GM20431 (cell line): Measurements from ENCODE around the gene RSBN1.
"Not testable (repeated sequence)": the region's sequence is repeated elsewhere in the genome, so short reads cannot be mapped to it uniquely, and the experiment has no call there.

Experiments used
- in situ Hi-C: fragments of 300-500 bp; cut with MseI, MboI; formaldehyde crosslinking; loops from one replicate; pipeline ENCODE4 v1.15.0; 2020; ENCODE audit warnings: low sequenced_read_pairs; ENCODE audit not compliant: unreplicated experiment

Gene RSBN1

DNA sequence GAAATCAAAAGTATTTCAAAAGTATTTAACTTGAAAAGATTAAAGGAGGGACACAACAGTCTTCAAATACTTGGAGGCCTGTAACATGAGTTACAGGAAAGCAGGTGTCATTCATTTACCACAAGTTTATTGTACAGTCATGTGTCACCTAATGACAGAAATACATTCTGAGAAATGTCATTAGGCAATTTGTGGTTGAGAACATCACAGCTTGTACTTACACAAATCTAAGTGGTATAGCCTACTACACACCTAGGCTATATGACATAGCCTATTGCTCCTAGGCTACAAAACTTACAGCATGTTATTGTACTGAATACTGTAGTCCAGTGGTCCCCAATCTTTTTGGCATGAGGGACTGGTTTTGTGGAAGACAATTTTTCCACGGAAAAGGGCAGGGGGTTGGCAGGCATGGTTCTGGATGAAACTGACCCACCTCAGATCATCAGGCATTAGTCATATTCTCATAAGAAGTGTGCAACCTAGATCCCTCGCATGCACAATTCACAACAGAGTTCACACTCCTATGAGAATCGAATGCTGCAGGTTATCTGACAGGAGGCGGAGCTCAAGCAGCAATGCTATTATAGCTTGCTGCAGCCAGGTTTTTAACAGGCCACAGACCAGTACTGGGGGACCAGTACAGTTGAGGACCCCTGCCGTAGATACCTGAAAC, 28.0 kb downstream of the RSBN1 start:
- in situ Hi-C loops, result no loop called here

- in situ Hi-C loops, result no loop called here
Measured at GRCh38 chr1:113783254-113784103, 28.8 kb downstream of the RSBN1 start.

- in situ Hi-C loops, result no loop called here
Measured at GRCh38 chr1:113782406-113782805, 29.9 kb downstream of the RSBN1 start.

- in situ Hi-C loops, result no loop called here
Measured at GRCh38 chr1:113780374-113781146, 31.7 kb downstream of the RSBN1 start.

- in situ Hi-C loops, result no loop called here
Measured at GRCh38 chr1:113779542-113779941, 32.7 kb downstream of the RSBN1 start.

GRCh38 chr1:113777561-113777960, 34.7 kb downstream of the RSBN1 start:
- in situ Hi-C loops, result no loop called here

DNA sequence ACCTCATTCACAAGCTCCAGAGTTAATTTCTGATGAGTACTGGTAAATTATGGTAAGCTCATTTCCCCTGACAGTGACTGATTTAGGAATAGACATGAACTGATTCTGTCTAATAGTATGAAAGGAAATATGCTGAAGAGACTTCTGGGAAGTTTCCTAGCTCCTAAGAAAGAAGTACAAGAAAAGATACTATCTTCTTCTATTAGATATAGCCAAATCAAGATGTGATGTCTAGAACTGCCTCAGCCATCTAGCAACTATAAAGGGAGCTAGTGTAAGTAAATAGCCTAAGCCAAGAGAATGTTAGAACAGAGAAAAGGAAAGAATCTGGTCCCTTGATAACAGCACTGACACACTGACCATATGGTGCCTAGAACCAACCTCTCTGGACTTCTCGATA, 42.2 kb downstream of the RSBN1 start:
- in situ Hi-C loops, result no loop called here

DNA sequence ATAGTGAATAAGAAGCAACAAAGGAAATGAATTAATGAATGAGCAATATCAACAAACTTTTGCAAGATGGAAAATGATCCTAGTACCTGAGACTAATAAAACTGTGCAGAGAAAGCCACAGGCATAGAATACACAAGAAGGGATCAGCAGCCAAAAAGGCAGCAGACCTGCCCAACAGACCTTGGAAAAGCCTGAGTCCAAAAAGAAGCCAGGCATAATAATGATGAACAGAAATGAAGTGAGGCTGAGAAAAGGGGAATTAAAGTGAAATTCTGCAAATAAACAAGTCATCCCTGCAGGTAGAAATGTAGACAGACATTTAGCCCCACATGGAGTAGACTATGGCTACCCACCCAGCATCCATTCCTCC, 42.7 kb downstream of the RSBN1 start:
- in situ Hi-C loops, result no loop called here

DNA sequence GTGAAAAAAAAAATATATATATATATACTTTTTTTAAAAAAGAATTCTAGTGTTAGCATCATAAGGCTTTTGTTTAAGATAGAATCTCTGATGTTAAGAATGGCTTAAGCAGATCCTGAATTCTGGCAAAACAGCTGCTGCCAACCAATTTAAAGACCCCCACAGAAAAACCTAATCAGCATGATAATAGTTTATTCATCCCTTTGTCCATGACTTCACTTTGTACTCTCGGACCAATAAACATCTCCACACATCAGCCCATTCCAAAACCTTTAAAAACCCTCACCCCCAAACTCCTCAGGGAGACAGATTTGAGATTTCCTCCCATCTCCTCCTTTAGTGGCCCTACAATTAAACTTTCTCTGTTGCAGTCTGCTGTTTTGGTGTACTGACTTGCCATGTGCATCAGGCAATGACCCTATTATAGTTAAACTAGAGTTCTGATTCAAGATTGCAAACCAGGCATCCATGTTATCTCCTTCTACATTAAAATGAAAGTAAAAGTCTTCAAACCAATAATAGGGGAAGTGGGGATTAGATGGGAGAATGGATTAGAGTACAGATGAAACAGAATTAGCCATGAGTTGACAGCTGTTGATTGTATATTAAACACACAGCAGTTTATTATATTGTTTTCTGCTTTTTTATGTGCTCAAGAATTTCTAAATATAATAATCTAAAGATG, 43.2 kb downstream of the RSBN1 start:
- in situ Hi-C loops, result no loop called here

DNA sequence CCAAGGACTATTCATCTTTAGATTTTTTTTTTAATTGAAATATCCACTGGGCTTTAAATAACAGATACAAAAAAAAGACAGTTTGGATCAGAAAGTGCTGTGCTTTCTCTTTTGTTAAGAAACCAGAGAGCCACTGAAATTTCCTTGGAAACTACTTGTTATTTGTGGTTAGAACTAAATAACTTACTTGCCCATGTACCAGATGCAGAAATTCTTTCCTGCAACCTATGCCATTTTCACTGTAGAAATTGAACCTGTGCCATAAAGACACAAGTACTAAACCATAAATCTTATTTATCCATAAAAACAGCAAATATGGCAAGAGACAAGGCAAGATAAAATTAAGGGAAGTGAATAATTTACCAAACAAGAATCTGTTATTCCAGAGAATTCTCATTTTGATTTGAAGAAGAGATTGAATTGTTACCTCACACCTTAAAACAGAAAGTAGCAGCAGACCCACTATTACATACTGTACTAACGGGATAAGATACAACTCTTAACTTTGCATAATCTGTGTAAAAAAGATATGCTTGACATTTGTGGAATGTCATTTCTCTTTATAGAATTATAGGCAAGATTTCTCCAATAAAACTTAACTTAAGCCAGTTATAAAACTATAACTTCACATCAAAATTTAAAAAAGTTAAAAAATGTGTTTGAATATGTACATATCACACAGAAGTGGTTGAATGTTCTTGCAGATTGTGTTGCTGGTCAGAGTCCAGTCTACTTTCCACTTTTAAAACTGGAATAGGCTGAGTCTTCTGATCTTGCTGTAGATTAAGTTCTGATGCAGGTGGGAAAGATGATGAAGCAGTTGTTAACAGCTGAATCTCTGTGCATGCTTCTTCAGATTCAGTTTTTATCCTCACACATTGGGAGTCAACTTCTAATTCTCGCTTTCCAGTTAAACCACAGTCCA, 46.7 kb downstream of the RSBN1 start:
- in situ Hi-C loops, result no loop called here

GRCh38 chr1:113763661-113764060, 48.6 kb downstream of the RSBN1 start:
- in situ Hi-C loops, result no loop called here

DNA sequence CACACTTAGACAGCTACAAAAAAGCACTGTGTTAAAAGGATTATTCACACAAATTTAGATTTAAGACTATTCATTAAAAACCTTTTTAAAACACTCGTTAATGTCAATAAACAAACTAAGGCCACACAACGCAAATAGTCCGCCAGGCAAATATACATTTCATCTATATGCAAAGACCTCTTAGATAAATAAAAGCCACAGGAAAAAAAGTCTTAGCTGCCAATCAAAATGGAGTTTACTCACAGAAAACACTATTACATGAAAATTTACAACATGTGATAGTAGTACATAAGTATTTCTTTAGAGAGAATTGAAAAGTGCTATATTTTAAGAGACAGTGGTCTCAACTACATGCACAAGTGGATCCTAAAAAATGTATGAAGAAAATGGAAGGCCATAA, 50.3 kb downstream of the RSBN1 start:
- in situ Hi-C loops, result no loop called here

DNA sequence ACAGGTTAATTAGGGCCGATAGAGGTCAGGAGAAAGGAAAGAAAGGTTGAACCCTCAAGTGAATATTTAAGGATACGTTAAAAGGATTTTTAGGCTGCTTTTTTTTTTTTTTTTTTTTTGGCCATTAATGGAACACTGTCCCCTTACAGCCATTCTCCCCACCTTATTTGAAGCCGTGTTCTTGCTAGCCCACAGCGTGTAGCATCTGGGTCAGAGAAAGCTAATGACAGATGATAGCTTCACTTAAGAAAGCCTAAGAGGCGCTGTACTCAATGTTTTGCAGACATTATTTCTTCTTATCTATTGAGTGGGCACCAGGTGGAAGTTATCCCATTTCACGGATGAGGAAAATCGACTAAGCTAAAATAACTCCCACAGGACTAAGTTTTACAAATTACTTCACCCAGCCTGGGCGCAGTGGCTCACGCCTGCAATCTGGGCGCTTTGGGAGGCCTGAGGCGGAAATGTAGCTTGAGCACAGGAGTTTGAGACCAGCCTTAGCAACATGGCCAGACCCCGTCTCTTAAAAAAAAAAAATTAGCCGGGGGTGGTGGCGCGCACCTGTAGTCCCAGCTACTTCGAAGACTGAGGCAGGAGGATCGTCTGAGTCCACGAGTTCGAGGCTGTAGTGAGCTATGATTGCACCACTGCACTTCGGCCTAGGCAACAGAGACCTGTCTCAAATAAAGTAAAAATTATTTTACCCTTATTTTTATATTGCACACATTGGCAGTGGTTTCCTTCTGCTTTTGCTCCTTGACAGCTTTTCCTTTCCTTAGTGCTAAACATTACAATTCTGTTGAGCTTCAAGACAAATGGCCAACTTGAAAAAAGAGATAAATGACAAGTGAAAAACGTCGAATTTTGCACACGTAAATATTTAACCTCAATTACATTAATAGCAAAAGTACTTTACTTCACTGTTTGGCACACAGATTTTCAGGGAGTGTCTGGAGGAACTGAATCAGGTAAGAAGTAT, 51.9 kb downstream of the RSBN1 start:
- in situ Hi-C loops, result no loop called here

- in situ Hi-C loops, result no loop called here
Measured at GRCh38 chr1:113759333-113760101, 52.8 kb downstream of the RSBN1 start, which contains the start of gene PHTF1. PHTF1 (minus strand) TSS chr1:113759486; CDS start chr1:113758703, 783 bp downstream.

DNA sequence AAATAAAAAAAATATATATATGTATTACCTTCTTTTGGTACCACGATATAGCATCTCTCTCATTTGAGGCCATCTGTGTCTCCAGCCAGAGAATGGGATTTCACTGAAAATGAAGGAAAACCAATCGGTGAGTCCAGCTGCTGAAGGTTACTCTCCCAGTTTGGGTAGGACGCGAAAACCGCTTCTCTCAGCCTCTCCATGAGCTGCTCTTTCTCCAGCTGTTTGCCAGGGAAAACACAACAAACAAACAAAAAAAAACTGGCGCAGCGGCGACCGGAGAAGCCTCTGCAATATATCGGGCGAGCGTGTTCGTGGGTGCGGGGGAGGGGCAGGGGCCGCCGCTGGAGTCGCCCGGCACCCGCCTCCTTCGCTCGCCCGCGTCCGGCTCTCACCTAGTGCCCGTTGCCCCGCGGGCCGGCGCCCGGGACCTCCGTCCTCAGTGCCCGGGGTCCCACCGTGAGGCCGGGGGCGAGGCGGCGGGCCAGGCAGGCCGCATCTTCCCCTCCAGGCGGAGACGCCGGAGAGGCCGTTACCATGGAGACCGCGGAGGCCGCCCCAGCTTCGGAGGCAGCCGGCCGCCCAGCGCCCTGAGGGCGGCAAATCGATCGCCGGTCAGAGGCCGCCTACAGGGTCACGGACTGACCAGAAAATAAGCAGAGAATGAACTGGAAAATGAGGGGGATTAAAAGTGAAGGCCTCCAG, 53.5 kb downstream of the RSBN1 start:
- in situ Hi-C loops, result no loop called here

- in situ Hi-C loops, result no loop called here
Measured at GRCh38 chr1:113756461-113756860, 55.8 kb downstream of the RSBN1 start.

- in situ Hi-C loops, result not testable (repeated sequence)
Measured at GRCh38 chr1:113753333-113753732, 58.9 kb downstream of the RSBN1 start.
